ENCODE measurements around the gene MRPL54.

MRPL54 gene

DNA sequence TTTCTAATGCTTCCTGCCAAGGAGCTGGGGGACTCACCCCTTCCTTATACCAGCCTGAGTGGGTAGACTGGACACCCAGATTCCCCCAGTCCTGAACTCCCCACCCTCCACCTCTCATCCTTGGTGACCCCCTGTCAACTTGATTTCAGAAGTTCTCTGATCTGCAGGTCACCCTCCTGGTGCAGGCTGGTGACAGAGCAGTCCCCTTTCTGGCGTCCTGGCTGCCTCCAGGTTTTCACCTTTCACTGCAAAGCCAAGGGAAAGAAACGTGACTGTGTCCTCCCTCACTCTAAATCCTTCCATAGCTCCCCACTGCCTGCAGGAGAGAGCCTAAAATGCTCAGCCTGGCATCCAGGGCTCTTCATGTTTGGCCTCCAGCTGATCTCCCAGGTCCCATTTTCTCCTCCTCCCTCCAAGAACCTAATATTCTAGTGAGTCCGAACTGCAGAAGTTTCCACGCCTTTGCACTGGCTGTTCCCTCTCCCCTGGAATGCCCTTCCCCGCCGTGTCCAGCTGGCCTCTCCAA is 27.8 kb downstream of the MRPL54 start:
- TF ChIP-seq, protein P1, sequence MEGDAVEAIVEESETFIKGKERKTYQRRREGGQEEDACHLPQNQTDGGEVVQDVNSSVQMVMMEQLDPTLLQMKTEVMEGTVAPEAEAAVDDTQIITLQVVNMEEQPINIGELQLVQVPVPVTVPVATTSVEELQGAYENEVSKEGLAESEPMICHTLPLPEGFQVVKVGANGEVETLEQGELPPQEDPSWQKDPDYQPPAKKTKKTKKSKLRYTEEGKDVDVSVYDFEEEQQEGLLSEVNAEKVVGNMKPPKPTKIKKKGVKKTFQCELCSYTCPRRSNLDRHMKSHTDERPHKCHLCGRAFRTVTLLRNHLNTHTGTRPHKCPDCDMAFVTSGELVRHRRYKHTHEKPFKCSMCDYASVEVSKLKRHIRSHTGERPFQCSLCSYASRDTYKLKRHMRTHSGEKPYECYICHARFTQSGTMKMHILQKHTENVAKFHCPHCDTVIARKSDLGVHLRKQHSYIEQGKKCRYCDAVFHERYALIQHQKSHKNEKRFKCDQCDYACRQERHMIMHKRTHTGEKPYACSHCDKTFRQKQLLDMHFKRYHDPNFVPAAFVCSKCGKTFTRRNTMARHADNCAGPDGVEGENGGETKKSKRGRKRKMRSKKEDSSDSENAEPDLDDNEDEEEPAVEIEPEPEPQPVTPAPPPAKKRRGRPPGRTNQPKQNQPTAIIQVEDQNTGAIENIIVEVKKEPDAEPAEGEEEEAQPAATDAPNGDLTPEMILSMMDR (IDR thresholded peaks at IDR 0.05; ENCODE audit: low read depth, low read length): no peak
- H3K4me3 ChIP-seq (ENCODE audit: low read depth, low read length): no peak overlapping the region

DNA sequence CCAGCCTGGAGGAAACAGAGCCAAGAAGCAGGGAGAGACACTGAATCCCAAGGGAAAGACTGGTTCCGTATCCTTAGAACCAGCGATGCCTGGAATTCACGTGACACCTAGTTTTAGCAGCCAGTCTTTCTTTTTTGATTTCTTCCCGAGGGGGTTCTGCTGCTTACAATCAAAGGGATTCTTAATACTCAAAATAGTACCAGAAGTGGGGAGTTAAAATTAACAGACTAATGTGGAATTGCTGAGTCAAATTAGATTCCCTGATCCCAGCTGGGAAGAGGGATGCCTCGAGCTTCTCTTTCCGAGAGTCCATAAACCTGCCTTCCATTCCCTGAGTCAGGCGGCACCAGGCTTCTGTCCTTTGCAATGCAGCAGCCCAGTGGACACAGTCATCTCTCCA is 28.5 kb downstream of the MRPL54 start:
- TF ChIP-seq, protein P1 (IDR thresholded peaks at IDR 0.05; ENCODE audit: low read depth, low read length): no peak
- no peak overlapping the region for H3K4me3 ChIP-seq (ENCODE audit: low read depth, low read length)

DNA sequence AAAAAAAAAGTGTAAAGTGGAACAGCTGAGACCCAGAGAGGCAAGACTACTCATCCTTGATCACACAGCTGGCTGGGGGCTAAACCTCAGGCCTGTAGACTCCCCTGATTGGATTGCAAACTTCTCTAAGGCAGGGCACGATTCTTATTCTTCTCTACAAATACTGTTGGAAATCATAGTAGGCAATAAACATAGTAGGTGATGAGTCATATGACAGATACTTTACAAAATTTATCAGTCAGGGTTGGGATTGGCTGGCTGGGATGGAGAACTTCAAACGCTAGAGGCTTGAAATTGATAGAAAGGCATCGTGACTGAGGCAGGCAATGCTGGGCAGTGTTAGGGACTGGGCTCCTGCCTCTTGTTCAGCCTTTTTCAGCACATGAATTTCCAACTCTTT is 29.6 kb downstream of the MRPL54 start:
- TF ChIP-seq, protein P1 (IDR thresholded peaks at IDR 0.05; ENCODE audit: low read depth, low read length): no peak
- no peak overlapping the region for H3K4me3 ChIP-seq (ENCODE audit: low read depth, low read length)

DNA sequence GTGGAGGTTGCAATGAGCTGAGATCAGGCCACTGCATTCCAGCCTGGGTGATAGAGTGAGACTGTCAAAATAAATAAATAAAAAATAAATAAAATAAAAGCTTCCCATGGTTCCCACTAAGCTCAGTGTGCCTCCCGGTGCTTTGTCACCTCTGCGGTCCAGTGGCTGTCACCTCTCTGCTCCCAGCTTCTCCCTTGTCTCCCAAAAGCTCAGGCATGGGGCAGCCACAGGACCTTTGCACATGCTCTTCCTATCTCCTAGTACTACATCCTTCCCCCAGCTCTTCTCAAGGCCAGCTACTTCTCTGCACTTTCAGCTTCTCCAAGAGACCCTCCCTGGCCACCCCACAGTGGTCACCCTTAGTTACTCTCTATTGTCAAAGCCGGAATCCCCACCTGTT is 31.3 kb downstream of the MRPL54 start:
- no peak overlapping the region for H3K4me3 ChIP-seq (ENCODE audit: low read depth, low read length)
- TF ChIP-seq, protein P1 (IDR thresholded peaks at IDR 0.05; ENCODE audit: low read depth, low read length): no peak

DNA sequence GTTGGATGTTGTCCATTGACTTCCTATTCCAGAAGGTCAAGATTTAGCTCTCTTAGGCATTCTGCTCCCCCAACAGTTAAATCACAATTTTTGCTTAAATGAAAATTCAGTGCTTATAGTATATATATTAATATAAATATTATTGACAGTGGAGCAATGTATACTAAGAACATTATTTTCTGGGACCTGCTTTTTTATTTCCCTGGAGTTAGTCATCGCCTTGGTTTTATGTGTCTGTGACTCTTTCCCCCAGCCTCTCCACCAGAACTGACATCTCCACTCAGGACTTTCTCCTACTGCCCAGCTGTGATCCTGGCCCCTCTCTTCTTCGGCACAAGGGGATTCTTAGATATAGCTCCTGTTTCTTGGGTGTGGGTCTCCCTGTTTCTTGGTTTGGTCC is 33.9 kb downstream of the MRPL54 start:
- TF ChIP-seq, protein P1 (IDR thresholded peaks at IDR 0.05; ENCODE audit: low read depth, low read length): no peak
- H3K4me3 ChIP-seq (ENCODE audit: low read depth, low read length): no peak overlapping the region

DNA sequence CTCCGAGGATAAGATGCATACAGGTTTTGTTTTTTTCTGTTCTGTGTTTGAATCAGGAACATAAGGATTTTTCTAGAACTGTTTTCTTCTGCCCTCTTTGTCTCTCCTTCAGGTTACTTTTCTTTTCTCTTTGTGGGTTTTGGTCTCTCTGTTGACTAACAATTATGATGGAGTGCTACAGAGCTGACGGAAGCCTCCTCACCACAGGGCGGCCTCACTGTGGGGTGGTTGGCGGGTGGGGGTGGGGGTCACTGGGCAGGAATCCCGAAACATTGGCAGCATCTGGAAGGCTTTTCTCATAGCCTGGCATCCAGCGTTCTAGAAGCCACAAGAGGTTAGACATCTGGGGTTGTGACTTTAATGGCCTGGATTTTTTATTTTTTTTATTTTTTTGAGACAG is 35.7 kb downstream of the MRPL54 start:
- H3K4me3 ChIP-seq (ENCODE audit: low read depth, low read length): no peak overlapping the region
- TF ChIP-seq, protein P1 (IDR thresholded peaks at IDR 0.05; ENCODE audit: low read depth, low read length): no peak

DNA sequence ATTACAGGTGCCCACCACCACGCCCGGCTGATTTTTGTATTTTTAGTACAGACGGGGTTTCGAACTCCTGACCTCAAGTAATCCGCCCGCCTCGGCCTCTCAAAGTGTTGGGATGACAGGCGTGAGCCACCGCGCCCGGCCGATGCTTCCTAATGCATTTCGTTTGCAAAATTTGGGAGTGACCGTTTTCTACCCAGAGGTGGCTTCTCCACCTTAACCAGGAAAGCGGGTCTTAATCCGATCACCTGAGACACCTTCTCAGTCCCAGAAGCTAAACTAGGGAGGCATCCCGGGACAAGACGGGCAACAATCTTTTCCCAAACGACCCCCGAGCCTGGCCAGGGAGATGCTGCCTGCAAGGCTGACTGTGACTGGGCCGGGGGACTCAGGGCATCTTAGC is 38.5 kb downstream of the MRPL54 start:
- no peak overlapping the region for H3K4me3 ChIP-seq (ENCODE audit: low read depth, low read length)
- TF ChIP-seq, protein P1 (IDR thresholded peaks at IDR 0.05; ENCODE audit: low read depth, low read length): no peak

Measured in WI38 (cell line).